Epithelial cell of esophagus (primary cell): ENCODE measurements around the gene NT5C.

Source experiments
- DNase-seq: peaks from one replicate; pipeline ENCODE4 v3.0.0; 2010; ENCODE audit warnings: low read depth
- H3K4me3 ChIP-seq: 2 replicates; pipeline ENCODE4 v1.5.1; 2011; ENCODE audit warnings: mild to moderate bottlenecking, low read length, control low read depth
- TF ChIP-seq, protein P1 (sequence below): IDR thresholded peaks from 2 replicates; pipeline ENCODE4 v1.5.1; 2011; ENCODE audit warnings: low read depth, mild to moderate bottlenecking, low read length, control low read depth, inconsistent platforms; ENCODE audit not compliant: insufficient read depth; ENCODE audit errors: missing control alignments

The NT5C gene

DNA sequence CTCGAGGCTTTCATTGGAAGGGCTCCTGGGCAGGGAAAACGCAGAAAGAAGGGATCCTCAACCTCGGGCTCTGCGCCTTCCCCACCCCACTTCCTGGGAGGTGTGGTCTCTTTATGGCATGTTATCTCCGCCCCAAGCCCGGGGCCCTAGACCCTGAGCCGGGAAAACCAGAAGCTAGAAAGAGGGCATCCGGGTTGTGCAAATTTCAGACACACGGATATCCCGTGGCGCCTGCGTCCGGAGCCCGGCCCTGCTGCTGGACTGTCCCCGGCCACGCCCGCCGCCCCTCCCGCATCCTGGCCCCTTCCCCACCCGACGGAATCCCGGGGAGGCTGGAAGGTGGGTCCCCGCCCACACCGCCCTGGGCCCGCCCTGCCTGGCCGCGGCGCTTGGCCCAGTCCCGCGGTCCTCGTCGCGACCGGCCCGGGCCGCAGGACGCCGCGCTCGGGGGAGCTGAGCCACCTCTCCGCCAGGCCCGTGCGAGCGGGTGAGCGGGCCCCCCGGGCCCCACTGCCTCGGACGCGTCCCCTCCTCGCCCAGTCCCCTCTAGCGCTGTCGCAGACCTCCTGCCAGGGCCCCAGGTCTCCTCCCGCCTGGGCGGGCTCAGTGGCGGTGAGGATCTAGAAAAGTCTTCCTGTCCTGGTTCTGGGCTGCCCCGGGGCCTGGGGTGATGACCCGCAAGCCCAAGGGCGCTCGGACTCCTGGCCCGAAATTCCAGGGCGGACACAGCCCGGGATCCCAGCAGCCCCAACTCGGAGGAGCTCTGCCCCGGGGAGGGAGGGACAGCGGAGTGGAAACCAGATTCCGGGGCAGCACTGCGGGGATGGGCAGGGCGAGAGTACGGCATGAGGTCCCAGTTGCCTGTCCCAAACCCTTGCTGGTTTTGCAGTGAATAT lies 43.7 kb downstream of the NT5C start, which contains the start of gene SLC16A5:
Gene SLC16A5 (plus strand): TSS at position 397 of the 896 bp plus-strand sequence. CDS start 5,683 bp downstream, outside the sequence.
- peak; percentile 68 for DNase-seq
- H3K4me3 ChIP-seq = peak within 1 kb of the TSS; percentile 56

DNA sequence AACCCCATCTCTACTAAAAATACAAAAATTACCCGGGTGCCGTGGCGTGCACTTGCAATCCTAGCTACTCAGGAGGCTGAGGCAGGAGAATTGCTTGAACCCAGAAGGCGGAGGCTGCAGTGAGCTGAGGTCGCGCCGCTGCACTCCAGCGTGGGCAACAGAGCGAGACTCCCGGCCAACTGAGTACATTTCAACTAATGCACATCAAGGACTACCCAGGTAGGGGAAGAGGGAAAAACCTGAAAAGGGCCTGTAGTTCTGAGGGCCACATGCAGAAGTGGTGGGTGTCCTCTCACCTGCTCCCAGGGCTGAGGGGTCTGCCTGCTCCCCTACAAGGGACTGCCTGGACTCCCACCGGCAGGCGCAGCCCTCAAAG lies 44.4 kb downstream of the NT5C start:
- H3K4me3 ChIP-seq = peak overlapping the region; percentile 56
- TF ChIP-seq, protein P1, sequence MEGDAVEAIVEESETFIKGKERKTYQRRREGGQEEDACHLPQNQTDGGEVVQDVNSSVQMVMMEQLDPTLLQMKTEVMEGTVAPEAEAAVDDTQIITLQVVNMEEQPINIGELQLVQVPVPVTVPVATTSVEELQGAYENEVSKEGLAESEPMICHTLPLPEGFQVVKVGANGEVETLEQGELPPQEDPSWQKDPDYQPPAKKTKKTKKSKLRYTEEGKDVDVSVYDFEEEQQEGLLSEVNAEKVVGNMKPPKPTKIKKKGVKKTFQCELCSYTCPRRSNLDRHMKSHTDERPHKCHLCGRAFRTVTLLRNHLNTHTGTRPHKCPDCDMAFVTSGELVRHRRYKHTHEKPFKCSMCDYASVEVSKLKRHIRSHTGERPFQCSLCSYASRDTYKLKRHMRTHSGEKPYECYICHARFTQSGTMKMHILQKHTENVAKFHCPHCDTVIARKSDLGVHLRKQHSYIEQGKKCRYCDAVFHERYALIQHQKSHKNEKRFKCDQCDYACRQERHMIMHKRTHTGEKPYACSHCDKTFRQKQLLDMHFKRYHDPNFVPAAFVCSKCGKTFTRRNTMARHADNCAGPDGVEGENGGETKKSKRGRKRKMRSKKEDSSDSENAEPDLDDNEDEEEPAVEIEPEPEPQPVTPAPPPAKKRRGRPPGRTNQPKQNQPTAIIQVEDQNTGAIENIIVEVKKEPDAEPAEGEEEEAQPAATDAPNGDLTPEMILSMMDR = no peak
- no peak for DNase-seq

More for the DNA sequence above, 43.7 kb downstream of the NT5C start, which contains the start of gene SLC16A5:
- TF ChIP-seq, protein P1 = no peak

DNA sequence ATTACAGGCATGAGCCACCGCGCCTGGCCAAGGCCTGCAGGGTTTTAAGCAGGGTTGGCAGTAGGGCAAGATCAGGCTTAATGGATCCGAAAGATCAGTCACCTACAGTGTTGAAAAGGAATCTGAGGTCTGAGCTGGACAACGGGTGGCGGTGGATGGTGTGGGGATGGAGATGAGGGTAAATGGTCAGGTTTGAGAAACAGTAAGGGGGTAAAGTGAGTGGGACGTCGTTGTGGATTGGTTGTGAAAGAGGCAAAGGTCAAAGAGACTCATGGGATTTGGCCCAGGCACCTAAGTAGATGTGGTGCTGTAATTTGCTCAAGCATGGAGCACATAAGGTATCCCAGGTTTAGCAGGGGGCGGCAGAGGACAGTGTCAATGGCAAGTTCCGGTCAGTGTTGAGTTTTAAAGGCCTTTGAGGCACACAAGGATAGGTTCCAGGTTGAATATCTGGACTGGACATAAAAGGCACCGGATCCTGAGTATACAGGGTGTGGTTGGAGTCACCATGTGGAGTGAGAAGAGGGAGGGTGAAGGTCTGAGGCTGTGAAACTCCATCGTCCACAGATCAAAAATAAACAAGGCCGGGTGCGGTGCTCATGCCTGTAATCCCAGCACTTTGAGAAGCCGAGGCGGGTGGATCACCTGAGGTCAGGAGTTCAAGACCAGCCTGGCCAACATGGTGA lies 44.9 kb downstream of the NT5C start:
- TF ChIP-seq, protein P1 = no peak
- H3K4me3 ChIP-seq = no peak overlapping the region

DNA sequence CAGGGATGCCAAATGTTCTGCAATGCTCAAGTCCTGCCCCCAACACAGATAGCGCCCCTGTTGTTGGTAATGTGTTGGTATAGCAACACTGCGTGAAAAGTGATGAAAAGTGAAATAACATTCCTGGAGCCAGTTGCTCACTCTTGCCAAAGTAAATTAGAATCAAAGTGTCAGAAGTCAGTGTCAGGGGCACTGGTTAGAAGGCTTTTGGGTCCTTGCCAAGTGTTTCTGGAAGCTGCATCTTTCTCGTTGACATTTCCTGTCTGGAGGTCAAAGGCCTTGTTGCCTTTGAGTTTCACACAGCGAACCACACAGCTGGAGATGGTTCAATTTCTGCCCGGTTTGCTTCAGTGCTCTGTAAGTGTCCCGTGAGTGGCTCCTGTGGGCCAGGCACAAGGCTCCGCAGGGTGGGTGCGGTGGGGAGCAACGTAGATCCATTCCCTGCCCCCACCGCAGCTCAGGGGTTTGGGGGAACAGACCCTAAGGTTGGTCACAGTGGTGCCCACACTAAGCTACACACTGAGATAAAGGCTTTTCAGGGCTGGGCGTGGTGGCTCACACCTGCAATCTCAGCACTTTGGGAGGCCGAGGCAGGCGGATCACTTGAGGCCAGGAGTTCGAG lies 47.4 kb downstream of the NT5C start:
- no peak for DNase-seq
- TF ChIP-seq, protein P1 = no peak
- H3K4me3 ChIP-seq = no peak overlapping the region

More for the DNA sequence above, 44.9 kb downstream of the NT5C start:
- no peak for DNase-seq

DNA sequence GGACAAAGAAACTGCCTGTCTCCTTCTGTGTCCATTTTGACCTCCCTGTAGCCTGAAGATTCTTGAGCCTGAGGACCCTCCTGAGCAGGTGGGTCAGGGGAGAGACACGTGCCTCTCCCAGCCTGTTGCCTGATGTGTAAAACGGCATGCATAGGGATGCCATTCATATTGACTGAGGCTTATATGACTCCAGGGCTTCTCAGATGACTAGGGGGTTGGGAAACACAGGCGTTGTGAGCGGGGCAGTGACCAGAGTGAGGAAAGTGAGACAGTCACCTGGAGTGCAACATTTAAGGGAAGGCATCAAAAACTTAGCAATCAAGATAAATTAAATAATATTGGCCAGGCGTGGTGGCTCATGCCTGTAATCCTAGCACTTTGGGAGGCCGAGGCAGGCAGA lies 48.9 kb downstream of the NT5C start:
- H3K4me3 ChIP-seq = no peak overlapping the region
- no peak for DNase-seq
- TF ChIP-seq, protein P1 = no peak

DNA sequence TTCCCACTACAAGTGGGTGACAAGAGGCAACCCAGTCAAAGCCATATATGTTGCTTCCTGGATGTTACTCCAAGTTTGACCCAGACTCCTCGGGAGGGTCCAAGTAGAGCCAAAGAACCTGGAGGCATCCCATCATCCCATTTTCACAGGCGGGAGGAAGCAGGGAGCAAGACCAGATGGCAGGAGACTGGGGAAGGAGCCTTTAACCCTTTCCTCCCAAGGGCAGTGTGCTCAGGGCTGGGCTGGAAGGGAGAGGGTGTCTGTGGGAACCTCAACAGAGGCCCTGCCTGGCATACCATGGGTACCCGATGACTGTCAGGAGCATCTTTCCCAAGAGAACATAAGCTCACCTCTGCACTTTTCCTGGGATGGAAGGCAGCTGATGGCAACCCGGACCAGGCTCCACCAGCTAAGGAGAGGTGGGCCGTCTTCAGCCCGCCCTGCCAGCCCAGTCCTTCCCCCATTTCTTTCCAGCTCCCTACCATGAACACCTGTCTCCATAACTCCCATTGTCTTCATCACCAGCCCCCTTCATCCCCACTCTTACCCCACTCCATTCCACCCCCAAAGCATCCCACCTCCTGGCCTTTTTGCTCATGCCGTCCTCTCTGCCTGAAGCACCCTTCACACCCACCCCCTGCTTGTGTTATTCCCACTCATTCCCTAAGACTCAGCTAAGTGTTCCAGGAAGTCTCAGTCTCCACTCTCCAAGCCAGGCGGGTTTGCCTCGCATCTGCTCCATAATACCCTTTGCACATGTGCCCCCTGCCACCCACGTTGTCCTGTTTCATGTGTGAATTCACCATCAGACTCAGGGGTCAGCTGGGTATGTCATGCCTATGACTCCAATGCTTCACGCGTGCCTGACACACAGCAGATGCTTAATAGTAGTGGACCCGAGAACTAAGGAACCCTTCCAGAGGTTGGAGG lies 49.7 kb downstream of the NT5C start:
- H3K4me3 ChIP-seq = no peak overlapping the region
- TF ChIP-seq, protein P1 = no peak
- DNase-seq = no peak
